Transverse colon (tissue), 4 donors: ENCODE measurements around the gene LYPD6B. TPM values are rescaled to one million over a fixed set of nuclear protein-coding genes. Genes with fewer than 3 reads are reported as not detected.

Experiments
- DNase-seq: peaks from one replicate; pipeline ENCODE4 v3.0.0-alpha.2; 2019
- H3K27ac ChIP-seq, 4 donors: fragments of 200-600 bp; sonication (generic); 2 replicates each; pipeline ENCODE4 v1.5.1; 2016 to 2018; ENCODE audit warnings: inconsistent platforms in 4 of 4
- H3K27me3 ChIP-seq: fragments of 200-600 bp; sonication (generic); 2 replicates; pipeline ENCODE4 v1.5.1; 2017; ENCODE audit warnings: inconsistent platforms
- H3K36me3 ChIP-seq, 4 donors: fragments of 200-600 bp; sonication (generic); 2 replicates each; pipeline ENCODE4 v1.5.1; 2017 to 2019; ENCODE audit warnings: inconsistent platforms in 4 of 4
- H3K4me1 ChIP-seq, 4 donors: fragments of 200-600 bp; sonication (generic); 2 replicates each; pipeline ENCODE4 v1.5.1; 2017 to 2020; ENCODE audit warnings: inconsistent platforms in 4 of 4
- H3K4me3 ChIP-seq, 4 donors: fragments of 200-600 bp; sonication (generic); 1 replicate in 1 of 4; 2 replicates in 3 of 4; pipeline versions ENCODE4 v1.5.1 to v1.6.1; 2017 to 2019; ENCODE audit warnings: inconsistent platforms in 4 of 4
- H3K9me3 ChIP-seq, 2 donors: fragments of 200-600 bp; sonication (generic); 2 replicates each; pipeline ENCODE4 v1.5.1; 2017 to 2019; ENCODE audit warnings: inconsistent platforms in 2 of 2
- CTCF ChIP-seq, 5 experiments: fragments of 200-600 bp in 3 of 5; fragments of 450-650 bp in 2 of 5; sonication (generic) in 3 of 5; IDR thresholded peaks; 1 replicate in 2 of 5; 2 replicates in 3 of 5; pipeline ENCODE4 v1.5.1; 2016 to 2017; ENCODE audit warnings: antibody characterized with exemption in 5 of 5, inconsistent platforms in 3 of 5, mild to moderate bottlenecking in 2 of 5, moderate library complexity in 1 of 5
- EP300 ChIP-seq: sonication (generic); formaldehyde crosslinking; IDR thresholded peaks from one replicate; pipeline ENCODE4 v1.6.1; 2017; ENCODE audit warnings: antibody characterized with exemption, low read depth
- POLR2A ChIP-seq: fragments of 450-650 bp; IDR thresholded peaks from one replicate; pipeline ENCODE4 v1.6.1; 2016; ENCODE audit warnings: antibody characterized with exemption, mild to moderate bottlenecking, moderate library complexity
- POLR2AphosphoS5 ChIP-seq, 3 donors: sonication (generic); formaldehyde crosslinking; IDR thresholded peaks; one replicate each; pipeline ENCODE4 v1.6.1; 2016; ENCODE audit warnings: antibody characterized with exemption in 3 of 3
- WGBS, 2 donors: methylation state at CpG; one replicate each; pipeline ENCODE4 v1.1.5; 2018; ENCODE audit warnings: low coverage in 1 of 2; 5-methylcytosine and 5-hydroxymethylcytosine counted together
- in situ Hi-C, 4 donors: fragments of 200-750 bp; cut with MboI; loops; one replicate each; pipeline versions ENCODE4 v1.15.0 to v1.15.1; 2017; ENCODE audit warnings: low sequenced_read_pairs in 3 of 4, low pct_ligation_motif_present in 1 of 4, low pct_unique_long_range_greater_than_20kb in 1 of 4
- intact Hi-C: fragments of 100-400 bp; cut with DNase I; formaldehyde crosslinking; loops from one replicate; pipeline ENCODE4 v1.15.1; 2023; ENCODE audit warnings: low total_unique reads
- total RNA-seq, 4 donors: library from RNA; depleted of rRNA; stranded (reverse); fragments of >200 nt; gene quantifications; one replicate each; pipeline ENCODE4 v1.1.0, GENCODE V29; 2016

LYPD6B gene
- total RNA-seq, 4 donors from 2014 or later = 1.1 to 3.1 (median 2.6) TPM; not detected in 1

DNA sequence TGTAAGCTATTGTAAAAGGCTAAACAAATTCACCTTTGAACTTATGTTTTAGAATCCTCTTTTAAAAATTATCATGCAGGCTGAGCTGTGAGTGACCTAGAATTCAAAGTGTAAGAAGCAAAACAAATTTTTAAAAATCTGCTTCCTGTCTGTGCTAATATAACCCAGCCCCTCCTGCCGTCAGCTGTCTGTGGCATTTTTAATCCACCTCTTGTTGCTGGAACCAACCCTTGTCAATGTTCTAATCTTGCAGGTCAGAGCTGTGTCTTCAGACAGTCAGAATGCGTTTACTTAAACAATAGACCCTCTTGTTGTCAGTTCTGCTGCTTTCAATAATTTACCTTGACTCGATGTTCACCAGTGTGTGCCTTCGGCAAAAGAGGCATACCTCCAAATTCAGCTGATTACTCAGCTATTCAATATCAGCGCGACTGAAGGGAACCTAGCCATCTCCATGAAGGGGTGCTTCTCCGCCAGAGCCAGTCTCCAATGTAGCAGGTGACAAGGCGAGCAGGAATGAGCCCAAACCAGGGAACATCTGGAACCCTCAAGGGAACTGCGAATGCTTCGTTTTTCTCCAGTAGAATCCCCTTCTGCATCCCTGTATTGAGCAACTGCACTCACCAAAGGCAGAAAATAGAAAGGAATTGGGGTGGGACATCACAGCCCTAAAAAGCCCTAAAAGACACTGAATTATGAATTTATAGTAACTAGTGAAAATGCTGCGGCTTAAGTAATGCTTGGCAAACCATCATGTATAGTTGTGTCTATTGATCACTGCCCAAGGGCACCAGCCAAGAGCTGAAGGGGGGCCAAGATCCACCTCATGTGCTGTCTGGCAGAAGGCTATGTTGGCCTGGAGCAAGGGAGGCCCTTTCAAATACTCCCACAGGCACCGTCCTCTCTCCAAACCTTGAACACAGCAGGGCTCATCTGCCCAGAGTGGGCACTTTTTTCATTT lies 62.5 kb downstream of the LYPD6B start:
- Histone ChIP-seq H3K9me3 (no peaks in the 10 kb centered on the region), H3K27me3 (no peaks in the 10 kb centered on the region), H3K36me3 (no peaks in the 10 kb centered on the region), H3K4me3 (no peak overlapping the region), H3K27ac (no peak overlapping the region), H3K4me1 (no peaks in the 10 kb centered on the region)
- no peak for DNase-seq
- no peak for TF ChIP-seq CTCF (IDR thresholded peaks at IDR 0.05)
- TF ChIP-seq EP300 = no peak
- no peak for TF ChIP-seq POLR2AphosphoS5 (IDR thresholded peaks at IDR 0.05)
- no peak for TF ChIP-seq POLR2A
- intact Hi-C loops = no loop called here
- in situ Hi-C loops = no loop called here
- WGBS, 2 donors = 77 to 81% methylated on average over 6 to 12 of the region's 12 CpGs

GRCh38 chr2:149101818-149102217 lies 63.3 kb downstream of the LYPD6B start:
- in situ Hi-C loops (no loop called here), intact Hi-C loops (no loop called here)
- H3K4me1 ChIP-seq = no peaks in the 10 kb centered on the region
- no peaks in the 10 kb centered on the region for H3K27me3 ChIP-seq
- DNase-seq = no peak
- WGBS, 2 donors = 91 to 92% methylated on average over 2 of the region's 2 CpGs
- no peak overlapping the region for H3K4me3 ChIP-seq
- H3K27ac ChIP-seq = no peak overlapping the region
- no peaks in the 10 kb centered on the region for H3K36me3 ChIP-seq
- peaks cover 0 to 5% of the 10 kb centered on the region in 2 donors for H3K9me3 ChIP-seq
- no peak for TF ChIP-seq POLR2AphosphoS5 (IDR thresholded peaks at IDR 0.05)
- TF ChIP-seq CTCF (IDR thresholded peaks at IDR 0.05) = no peak
- no peak for TF ChIP-seq EP300
- TF ChIP-seq POLR2A = no peak

DNA sequence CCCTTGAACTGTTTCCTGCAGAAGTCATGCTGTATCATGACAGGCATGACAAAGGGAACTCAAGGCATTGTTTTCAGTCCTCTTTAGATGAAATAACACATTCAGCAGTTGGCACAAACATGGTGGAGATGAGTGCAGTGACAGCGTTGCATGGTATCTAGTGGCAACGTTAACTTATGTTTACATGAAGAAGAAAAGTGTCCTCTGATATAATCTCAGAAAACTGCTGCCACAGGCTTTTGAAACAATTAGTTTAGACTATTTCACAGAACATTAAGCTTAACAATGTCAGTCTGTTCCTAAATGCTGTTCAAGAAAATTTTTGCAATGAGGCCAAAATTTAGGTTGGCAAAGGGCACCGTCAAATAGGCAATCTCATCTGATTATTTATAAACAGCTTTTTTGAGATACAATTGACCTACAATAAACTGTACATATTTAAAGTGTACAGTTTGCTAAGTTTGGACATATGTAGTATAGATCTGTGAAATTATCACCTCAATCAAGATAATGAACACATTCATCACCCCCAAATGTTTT lies 64.7 kb downstream of the LYPD6B start:
- no peaks in the 10 kb centered on the region for H3K36me3 ChIP-seq
- peaks cover 0 to 5% of the 10 kb centered on the region in 2 donors for H3K9me3 ChIP-seq
- no peaks in the 10 kb centered on the region for H3K4me1 ChIP-seq
- no peak overlapping the region for H3K4me3 ChIP-seq
- intact Hi-C loops = no loop called here
- H3K27me3 ChIP-seq = no peaks in the 10 kb centered on the region
- H3K27ac ChIP-seq = no peak overlapping the region
- no peak for TF ChIP-seq CTCF (IDR thresholded peaks at IDR 0.05)
- no peak for TF ChIP-seq POLR2AphosphoS5 (IDR thresholded peaks at IDR 0.05)
- TF ChIP-seq POLR2A = no peak
- TF ChIP-seq EP300 = no peak
- no peak for DNase-seq
- WGBS, 2 donors = 66 to 84% methylated on average over 3 of the region's 3 CpGs
- in situ Hi-C loops = no loop called here

- H3K4me1 ChIP-seq = no peaks in the 10 kb centered on the region
- no peak for DNase-seq
- no peak overlapping the region for H3K4me3 ChIP-seq
- no peak overlapping the region for H3K27ac ChIP-seq
- intact Hi-C loops = no loop called here
- in situ Hi-C loops = no loop called here
- TF ChIP-seq CTCF (IDR thresholded peaks at IDR 0.05) = no peak
- no peak for TF ChIP-seq POLR2A
- no peak for TF ChIP-seq EP300
- TF ChIP-seq POLR2AphosphoS5 (IDR thresholded peaks at IDR 0.05) = no peak
- peaks cover 0 to 5% of the 10 kb centered on the region in 2 donors for H3K9me3 ChIP-seq
- WGBS, 2 donors = 95 to 100% methylated on average over 1 of the region's 1 CpG
- no peaks in the 10 kb centered on the region for H3K36me3 ChIP-seq
- no peaks in the 10 kb centered on the region for H3K27me3 ChIP-seq
These were observed 65.7 kb downstream of the LYPD6B start for GRCh38 chr2:149104221-149104620.
